PC-3 (cell line): ENCODE results near the gene ADAM12. TPM values are rescaled to one million over a fixed set of nuclear protein-coding genes. Genes with fewer than 3 reads are reported as not detected.

Experiments used
- ATAC-seq: fragments of 200-7000 bp; cut with Tn5 transposase; 2 replicates; pipeline ENCODE4 v1.9.1; 2020; ENCODE audit warnings: mild to moderate bottlenecking, moderate library complexity
- BruUV-seq: library from RNA; stranded (reverse); fragments of 400-500 nt; replicated peaks from 2 replicates; lab custom pipeline; 2021; lab: Mats Ljungman, UMichigan
- CTCF ChIA-PET: fragments of 300-600 bp; sonication (Branson Sonifier 250); formaldehyde crosslinking; loops from one replicate; lab custom pipeline; 2022; ENCODE audit warnings: antibody characterized with exemption; lab: Charles Lee
- POLR2A ChIA-PET: fragments of 300-600 bp; sonication (Branson Sonifier 250); formaldehyde crosslinking; loops from one replicate; lab custom pipeline; 2022; ENCODE audit warnings: antibody characterized with exemption; ENCODE audit not compliant: unreplicated experiment; lab: Charles Lee
- DNase-seq: peaks from one replicate; pipeline ENCODE4 v3.0.0-alpha.2; 2015
- H2AFZ ChIP-seq: fragments of 300-600 bp; sonication (generic); 2 replicates; pipeline ENCODE4 v1.6.0; 2016; ENCODE audit warnings: antibody characterized with exemption, low read length
- H3F3A ChIP-seq: fragments of 300-600 bp; sonication (generic); one replicate; pipeline ENCODE4 v1.6.0; 2017; ENCODE audit warnings: antibody characterized with exemption, low read length, control low read depth, mild to moderate bottlenecking; ENCODE audit not compliant: unreplicated experiment
- H3K27ac ChIP-seq: fragments of 300-600 bp; sonication (generic); 2 replicates; pipeline ENCODE4 v1.5.1; 2016; ENCODE audit warnings: mild to moderate bottlenecking, low read length
- H3K27me3 ChIP-seq: fragments of 300-600 bp; sonication (generic); 2 replicates; pipeline ENCODE4 v1.6.1; 2016; ENCODE audit warnings: low read length, mixed read lengths
- H3K36me3 ChIP-seq: fragments of 300-600 bp; sonication (generic); 2 replicates; pipeline ENCODE4 v1.6.1; 2016; ENCODE audit warnings: low read depth, mixed run types, low read length, mixed read lengths
- H3K4me1 ChIP-seq: fragments of 300-600 bp; sonication (generic); 2 replicates; pipeline ENCODE4 v1.5.1; 2016; ENCODE audit warnings: low read length; ENCODE audit not compliant: insufficient read depth
- H3K4me2 ChIP-seq: fragments of 300-600 bp; sonication (generic); 2 replicates; pipeline ENCODE4 v1.6.0; 2016; ENCODE audit warnings: low read length
- H3K4me3 ChIP-seq: fragments of 300-600 bp; sonication (generic); 2 replicates; pipeline ENCODE4 v1.5.1; 2016; ENCODE audit warnings: mild to moderate bottlenecking, low read length, mixed read lengths
- H3K79me2 ChIP-seq: fragments of 300-600 bp; sonication (generic); 2 replicates; pipeline ENCODE4 v1.6.1; 2017; ENCODE audit warnings: low read length, mixed read lengths
- H3K9ac ChIP-seq: fragments of 300-600 bp; sonication (generic); 2 replicates; pipeline ENCODE4 v1.6.0; 2016; ENCODE audit warnings: mild to moderate bottlenecking, low read length
- H3K9me2 ChIP-seq: fragments of 300-600 bp; sonication (generic); replicated peaks from 2 replicates; pipeline ENCODE4 v1.6.1; 2016; ENCODE audit warnings: mixed run types, low read length, mixed read lengths
- H3K9me3 ChIP-seq: fragments of 300-600 bp; sonication (generic); 2 replicates; pipeline ENCODE4 v1.6.1; 2016; ENCODE audit warnings: low read length, mixed read lengths
- H4K20me1 ChIP-seq: fragments of 300-600 bp; sonication (generic); 2 replicates; pipeline ENCODE4 v1.6.1; 2016; ENCODE audit warnings: low read length, mixed read lengths
- EZH2 ChIP-seq: fragments of 300-600 bp; sonication (generic); IDR thresholded peaks from one replicate; pipeline ENCODE4 v1.6.1; 2017; ENCODE audit warnings: antibody characterized with exemption, mild to moderate bottlenecking, low read length; ENCODE audit not compliant: unreplicated experiment
- EZH2phosphoT487 ChIP-seq: fragments of 300-600 bp; sonication (generic); IDR thresholded peaks from 2 replicates; pipeline ENCODE4 v1.6.1; 2018; ENCODE audit warnings: mild to moderate bottlenecking, antibody characterized with exemption, low read length, borderline replicate concordance
- intact Hi-C: fragments of 100-400 bp; cut with micrococcal nuclease; formaldehyde crosslinking; loops from 2 replicates; pipeline ENCODE4 v1.9.0; 2023
- total RNA-seq: library from RNA; depleted of rRNA; stranded (reverse); fragments of >200 nt; gene quantifications from 2 replicates; pipeline ENCODE4 v1.2.3, GENCODE V29; 2014
- TF ChIP-seq, protein P1 (sequence below): fragments of 300-600 bp; sonication (generic); conservative IDR thresholded peaks from 2 replicates; pipeline ENCODE4 v1.5.1; 2017; ENCODE audit warnings: antibody characterized with exemption, low read depth, mild to moderate bottlenecking, low read length

The ADAM12 gene
- total RNA-seq, 1 experiment from 2014 or later: 3.4 TPM

DNA sequence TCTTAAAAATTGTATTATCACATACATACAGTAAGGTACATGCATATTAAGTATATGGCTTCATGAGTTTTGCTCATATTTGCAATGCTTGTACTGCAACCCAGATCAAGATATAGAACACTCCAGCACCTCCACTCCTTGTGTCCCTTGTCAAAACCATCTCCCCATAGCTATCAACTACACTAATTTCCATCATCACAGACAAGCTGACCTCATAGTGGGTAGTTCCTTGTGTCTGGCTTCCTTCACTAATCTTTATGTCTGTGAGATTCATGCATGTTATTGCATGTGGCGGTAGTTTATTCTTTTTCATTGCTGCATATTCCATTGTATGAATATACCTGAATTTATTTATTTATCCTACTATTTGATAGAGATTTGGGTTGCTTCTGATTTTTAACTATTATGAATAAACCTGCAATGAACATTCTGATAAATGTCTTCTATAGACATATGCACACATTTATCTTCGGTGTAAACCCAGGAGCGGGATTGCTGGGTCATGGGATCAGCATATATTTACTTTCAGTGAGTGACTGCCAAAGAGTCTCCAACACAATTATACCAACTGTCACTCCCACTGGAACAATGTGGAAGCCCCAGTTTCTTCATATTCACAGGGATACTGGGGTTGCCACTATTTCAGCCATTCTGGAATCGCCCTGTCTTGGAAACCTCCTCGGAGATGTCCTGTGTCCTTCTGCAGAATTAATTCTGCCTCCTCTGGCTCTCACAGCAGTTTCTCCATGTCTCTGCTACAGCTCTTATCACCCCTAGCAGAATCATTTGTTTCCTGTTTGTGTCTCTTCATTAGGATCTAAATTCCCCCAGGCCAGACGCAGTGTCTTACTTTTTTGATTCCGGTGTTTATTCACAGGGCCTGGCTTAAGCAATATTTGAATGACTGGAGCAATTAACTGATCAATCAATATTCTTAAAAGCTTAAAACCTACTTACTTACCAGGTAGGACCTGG lies 14.7 kb upstream of the ADAM12 start:
- Histone ChIP-seq H4K20me1 (no peaks in the 10 kb centered on the region), H3F3A (no peaks in the 10 kb centered on the region), H3K4me1 (peaks cover 12% of the 10 kb centered on the region), H3K79me2 (no peaks in the 10 kb centered on the region), H2AFZ (no peak overlapping the region), H3K27me3 (no peaks in the 10 kb centered on the region), H3K4me3 (no peak overlapping the region), H3K36me3 (no peaks in the 10 kb centered on the region), H3K9me2 (no peaks in the 10 kb centered on the region), H3K27ac (no peak overlapping the region), H3K9ac (no peak overlapping the region), H3K4me2 (no peak overlapping the region), H3K9me3 (no peaks in the 10 kb centered on the region)
- ATAC-seq (no peak), DNase-seq (no peak)
- no TSS peak for BruUV-seq
- TF ChIP-seq EZH2phosphoT487 (no peak), EZH2 (no peak)
- TF ChIP-seq, protein P1, sequence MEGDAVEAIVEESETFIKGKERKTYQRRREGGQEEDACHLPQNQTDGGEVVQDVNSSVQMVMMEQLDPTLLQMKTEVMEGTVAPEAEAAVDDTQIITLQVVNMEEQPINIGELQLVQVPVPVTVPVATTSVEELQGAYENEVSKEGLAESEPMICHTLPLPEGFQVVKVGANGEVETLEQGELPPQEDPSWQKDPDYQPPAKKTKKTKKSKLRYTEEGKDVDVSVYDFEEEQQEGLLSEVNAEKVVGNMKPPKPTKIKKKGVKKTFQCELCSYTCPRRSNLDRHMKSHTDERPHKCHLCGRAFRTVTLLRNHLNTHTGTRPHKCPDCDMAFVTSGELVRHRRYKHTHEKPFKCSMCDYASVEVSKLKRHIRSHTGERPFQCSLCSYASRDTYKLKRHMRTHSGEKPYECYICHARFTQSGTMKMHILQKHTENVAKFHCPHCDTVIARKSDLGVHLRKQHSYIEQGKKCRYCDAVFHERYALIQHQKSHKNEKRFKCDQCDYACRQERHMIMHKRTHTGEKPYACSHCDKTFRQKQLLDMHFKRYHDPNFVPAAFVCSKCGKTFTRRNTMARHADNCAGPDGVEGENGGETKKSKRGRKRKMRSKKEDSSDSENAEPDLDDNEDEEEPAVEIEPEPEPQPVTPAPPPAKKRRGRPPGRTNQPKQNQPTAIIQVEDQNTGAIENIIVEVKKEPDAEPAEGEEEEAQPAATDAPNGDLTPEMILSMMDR: no peak
- intact Hi-C loops: no loop called here
- POLR2A ChIA-PET: no interaction called here
- CTCF ChIA-PET: no interaction called here

DNA sequence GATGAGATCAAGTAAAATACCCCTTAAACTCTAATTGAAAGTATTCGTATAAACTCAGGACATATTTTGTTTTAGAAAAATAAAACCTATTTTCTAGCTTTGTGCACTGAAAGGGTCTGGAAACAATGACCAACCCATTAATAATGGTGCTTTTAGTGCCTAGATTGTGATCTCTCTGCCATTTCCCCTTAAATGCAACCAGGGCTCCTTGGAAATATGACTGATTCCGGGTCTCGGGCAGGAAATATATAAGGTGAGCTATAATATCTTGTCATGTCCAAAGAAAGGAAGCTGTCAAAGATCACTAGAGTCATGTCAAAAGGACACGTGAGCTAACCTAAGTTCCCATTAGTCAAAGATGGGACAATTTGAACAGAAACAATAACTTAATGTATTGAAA lies 12.4 kb upstream of the ADAM12 start:
- no peaks in the 10 kb centered on the region for H3K9me3 ChIP-seq
- H3K79me2 ChIP-seq: no peaks in the 10 kb centered on the region
- no peak overlapping the region for H3K4me3 ChIP-seq
- BruUV-seq: no TSS peak
- ATAC-seq (no peak), DNase-seq (no peak)
- TF ChIP-seq, protein P1: no peak
- no peak for TF ChIP-seq EZH2phosphoT487
- no peak for TF ChIP-seq EZH2
- intact Hi-C loops: no loop called here
- no peak overlapping the region for H2AFZ ChIP-seq
- H3K4me1 ChIP-seq: peaks cover 25% of the 10 kb centered on the region
- H3K4me2 ChIP-seq: no peak overlapping the region
- no peaks in the 10 kb centered on the region for H3K9me2 ChIP-seq
- H3K27me3 ChIP-seq: no peaks in the 10 kb centered on the region
- POLR2A ChIA-PET: no interaction called here
- H4K20me1 ChIP-seq: no peaks in the 10 kb centered on the region
- CTCF ChIA-PET: no interaction called here
- no peak overlapping the region for H3K27ac ChIP-seq
- H3K36me3 ChIP-seq: no peaks in the 10 kb centered on the region
- peaks cover 6% of the 10 kb centered on the region for H3F3A ChIP-seq
- H3K9ac ChIP-seq: no peak overlapping the region

DNA sequence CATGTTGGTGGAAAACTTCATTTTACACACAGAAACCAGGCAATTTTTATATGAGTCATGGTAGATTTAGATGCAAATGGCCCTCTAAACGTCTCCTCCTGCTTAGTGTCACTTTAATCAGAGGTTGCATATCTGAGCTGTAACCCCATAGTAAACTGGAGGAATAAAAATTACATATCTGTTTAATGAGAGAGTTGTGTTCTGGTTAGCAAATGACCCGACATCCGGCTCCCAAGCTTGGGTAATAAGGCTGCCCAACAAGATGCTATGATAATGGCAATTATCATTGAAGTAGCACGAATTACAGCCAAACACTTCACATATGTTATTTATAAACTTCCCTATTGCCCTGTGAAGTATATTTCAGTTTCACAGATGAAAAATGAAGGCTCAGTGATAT lies 10.6 kb upstream of the ADAM12 start:
- POLR2A ChIA-PET: no interaction called here
- CTCF ChIA-PET: no interaction called here
- intact Hi-C loops: loop anchor here (5.0 kb wide), 1 partner anchor 63 kb away; no protein-coding TSS in a partner anchor

More for the DNA sequence above, 10.6 kb upstream of the ADAM12 start:
- H3K9me2 ChIP-seq: no peaks in the 10 kb centered on the region
- H3F3A ChIP-seq: peaks cover 6% of the 10 kb centered on the region
- no peaks in the 10 kb centered on the region for H3K9me3 ChIP-seq
- no peak for ATAC-seq
- DNase-seq: no peak
- TF ChIP-seq EZH2phosphoT487: no peak
- TF ChIP-seq EZH2: no peak
- TF ChIP-seq, protein P1: no peak
- no TSS peak for BruUV-seq
- no peak overlapping the region for H3K9ac ChIP-seq
- H4K20me1 ChIP-seq: no peaks in the 10 kb centered on the region
- no peaks in the 10 kb centered on the region for H3K36me3 ChIP-seq
- no peaks in the 10 kb centered on the region for H3K27me3 ChIP-seq
- peaks cover 25% of the 10 kb centered on the region for H3K4me1 ChIP-seq
- no peak overlapping the region for H3K27ac ChIP-seq
- no peak overlapping the region for H2AFZ ChIP-seq
- H3K4me2 ChIP-seq: no peak overlapping the region
- no peaks in the 10 kb centered on the region for H3K79me2 ChIP-seq
- no peak overlapping the region for H3K4me3 ChIP-seq
